Measurements from ENCODE around the gene DCTN2. TPM values are rescaled to one million over a fixed set of nuclear protein-coding genes. Genes with fewer than 3 reads are reported as not detected.

Gene DCTN2
- total RNA-seq, 4 donors from 2014 or later: 161 to 326 (median 229) TPM

GRCh38 chr12:57487597-57488401 is 59.2 kb downstream of the DCTN2 start, which contains the start of gene MARS1:
Gene MARS1 (plus strand): TSS chr12:57488068. CDS start chr12:57488091, 23 bp downstream.
- Histone ChIP-seq H3K9me3 (no peaks in the 10 kb centered on the region), H3K4me3 (peak within 1 kb of the TSS; percentile 69 to 75 (median 71)), H3K27me3 (no peaks in the 10 kb centered on the region), H3K4me1 (peaks cover 0 to 9% (median 3%) of the 10 kb centered on the region in 4 donors), H3K27ac (peak within 1 kb of the TSS; percentile 75 to 84 (median 82)), H3K36me3 (peaks cover 0 to 29% (median 0%) of the 10 kb centered on the region in 3 donors)
- DNase-seq: peak; percentile 93 to 98 (median 96)
- peak in 3 of 6 experiments; percentile 12 to 14 (median 13) for TF ChIP-seq CTCF (IDR thresholded peaks at IDR 0.05)
- peak; percentile 40 to 53 for TF ChIP-seq POLR2A (IDR thresholded peaks at IDR 0.05)

- peak in 1 of 3 donors; percentile 25 for DNase-seq
- Histone ChIP-seq H3K27me3 (no peaks in the 10 kb centered on the region), H3K4me3 (peak overlapping the region; percentile 69 to 75 (median 71)), H3K27ac (peak overlapping the region in 3 of 4 donors; percentile 6 to 84 (median 26)), H3K36me3 (peaks cover 0 to 23% (median 0%) of the 10 kb centered on the region in 3 donors), H3K9me3 (no peaks in the 10 kb centered on the region), H3K4me1 (peaks cover 0 to 9% (median 3%) of the 10 kb centered on the region in 4 donors)
- TF ChIP-seq CTCF (IDR thresholded peaks at IDR 0.05) (no peak), POLR2A (IDR thresholded peaks at IDR 0.05) (no peak)
These were observed 59.9 kb downstream of the DCTN2 start for GRCh38 chr12:57487055-57487596.

GRCh38 chr12:57485695-57486094 is 61.3 kb downstream of the DCTN2 start:
- Histone ChIP-seq H3K4me3 (no peak overlapping the region), H3K36me3 (peaks cover 0 to 11% (median 0%) of the 10 kb centered on the region in 3 donors), H3K9me3 (no peaks in the 10 kb centered on the region), H3K4me1 (peaks cover 0 to 9% (median 5%) of the 10 kb centered on the region in 4 donors), H3K27me3 (no peaks in the 10 kb centered on the region), H3K27ac (no peak overlapping the region)
- no peak for TF ChIP-seq CTCF (IDR thresholded peaks at IDR 0.05)
- TF ChIP-seq POLR2A (IDR thresholded peaks at IDR 0.05): no peak
- no peak for DNase-seq

- TF ChIP-seq POLR2A (IDR thresholded peaks at IDR 0.05) (no peak), CTCF (IDR thresholded peaks at IDR 0.05) (no peak)
- no peaks in the 10 kb centered on the region for H3K36me3 ChIP-seq
- no peaks in the 10 kb centered on the region for H3K9me3 ChIP-seq
- no peak overlapping the region for H3K27ac ChIP-seq
- DNase-seq: no peak
- no peaks in the 10 kb centered on the region for H3K27me3 ChIP-seq
- no peak overlapping the region for H3K4me3 ChIP-seq
- H3K4me1 ChIP-seq: peaks cover 0 to 17% (median 5%) of the 10 kb centered on the region in 4 donors
These were observed 63.5 kb downstream of the DCTN2 start for GRCh38 chr12:57483466-57483865.

GRCh38 chr12:57481671-57482070 is 65.3 kb downstream of the DCTN2 start:
- Histone ChIP-seq H3K27me3 (no peaks in the 10 kb centered on the region), H3K36me3 (no peaks in the 10 kb centered on the region), H3K4me1 (peaks cover 0 to 21% (median 4%) of the 10 kb centered on the region in 4 donors), H3K4me3 (no peak overlapping the region), H3K9me3 (no peaks in the 10 kb centered on the region), H3K27ac (peak overlapping the region in 1 of 4 donors; percentile 82)
- TF ChIP-seq POLR2A (IDR thresholded peaks at IDR 0.05): no peak
- no peak for TF ChIP-seq CTCF (IDR thresholded peaks at IDR 0.05)
- no peak for DNase-seq

Small RNA genes within 50 kb of the gene (small RNA-seq; reads per million reads assigned to genes)
- gene MIR616: 0 reads per million in 2 donors

Other genes with a start within 250 kb of the DCTN2 start
- gene R3HDM2, start 116.1 kb downstream of the DCTN2 start, total RNA-seq: 100 to 1,000 TPM in 1 of 4 donors, 10 to 100 TPM in 3; 23.1 to 145 (median 54.8) TPM
- not detected for gene INHBC, start 112.4 kb downstream of the DCTN2 start, total RNA-seq
- not detected for gene INHBE, start 91.9 kb downstream of the DCTN2 start, total RNA-seq
- 1 to 10 TPM in 2 of 4 donors, under 1 TPM in 2; 0.67 to 2.1 (median 1.3) TPM for gene GLI1, start 87.4 kb downstream of the DCTN2 start, total RNA-seq
- gene ARHGAP9, start 67.3 kb downstream of the DCTN2 start, total RNA-seq: 100 to 1,000 TPM in 1 of 4 donors, 10 to 100 TPM in 3; 16.5 to 220 (median 28.2) TPM
- 10 to 100 TPM; 40.6 to 97.4 (median 63.5) TPM for gene MARS1, start 59.1 kb downstream of the DCTN2 start, total RNA-seq
- 10 to 100 TPM in 3 of 4 donors, 1 to 10 TPM in 1; 9.1 to 44.6 (median 24.0) TPM for gene DDIT3, start 26.7 kb downstream of the DCTN2 start, total RNA-seq
- gene MBD6, start 24.4 kb downstream of the DCTN2 start, total RNA-seq: 100 to 1,000 TPM in 1 of 4 donors, 10 to 100 TPM in 3; 38.0 to 144 (median 71.5) TPM
- gene KIF5A, start 2.9 kb upstream of the DCTN2 start, total RNA-seq: 1 to 10 TPM in 2 of 4 donors, under 1 TPM in 2; 0.35 to 2.5 (median 1.4) TPM
- gene PIP4K2C, start 44.0 kb upstream of the DCTN2 start, total RNA-seq: 10 to 100 TPM in 3 of 4 donors, 1 to 10 TPM in 1; 9.1 to 52.6 (median 37.9) TPM
- gene DTX3, start 57.6 kb upstream of the DCTN2 start, total RNA-seq: 10 to 100 TPM in 3 of 4 donors, 1 to 10 TPM in 1; 4.2 to 15.7 (median 11.5) TPM
- 10 to 100 TPM in 2 of 4 donors, 1 to 10 TPM in 2; 5.1 to 44.6 (median 8.7) TPM for gene ARHGEF25, start 64.2 kb upstream of the DCTN2 start, total RNA-seq
- gene B4GALNT1, start 86.0 kb upstream of the DCTN2 start, total RNA-seq: under 1 TPM in 1 of 4 donors, not detected in 3; 0.40 TPM
- 100 to 1,000 TPM; 275 to 353 (median 292) TPM for gene OS9, start 146.9 kb upstream of the DCTN2 start, total RNA-seq
- gene AGAP2, start 191.6 kb upstream of the DCTN2 start, total RNA-seq: 1 to 10 TPM; 2.5 to 9.1 (median 3.1) TPM
- 10 to 100 TPM; 45.7 to 65.7 (median 55.6) TPM for gene TSPAN31, start 197.8 kb upstream of the DCTN2 start, total RNA-seq
- gene CDK4, start 205.1 kb upstream of the DCTN2 start, total RNA-seq: 10 to 100 TPM; 14.7 to 97.4 (median 28.8) TPM
- gene MARCHF9, start 207.9 kb upstream of the DCTN2 start, total RNA-seq: 10 to 100 TPM in 2 of 4 donors, 1 to 10 TPM in 2; 7.4 to 17.2 (median 10.6) TPM
- 1 to 10 TPM in 1 of 4 donors, not detected in 3; 1.7 TPM for gene CYP27B1, start 219.9 kb upstream of the DCTN2 start, total RNA-seq
- gene METTL1, start 224.9 kb upstream of the DCTN2 start, total RNA-seq: 10 to 100 TPM in 1 of 4 donors, 1 to 10 TPM in 3; 1.2 to 26.4 (median 8.0) TPM
- 1 to 10 TPM; 1.4 to 7.4 (median 2.7) TPM for gene EEF1AKMT3, start 225.4 kb upstream of the DCTN2 start, total RNA-seq
- gene TSFM, start 235.6 kb upstream of the DCTN2 start, total RNA-seq: 10 to 100 TPM in 3 of 4 donors, 1 to 10 TPM in 1; 9.4 to 21.2 (median 13.7) TPM

Data from Peyer's patch (tissue), 4 donors.